ENCODE results near the gene TRABD2B.

The TRABD2B gene

GRCh38 chr1:47934243-47934805 is 62.9 kb downstream of the TRABD2B start:
- peak; percentile 25 for DNase-seq

GRCh38 chr1:47932743-47933142 is 64.4 kb downstream of the TRABD2B start:
- no peak for DNase-seq

- DNase-seq: no peak
Measured at GRCh38 chr1:47931395-47931794, 65.8 kb downstream of the TRABD2B start.

GRCh38 chr1:47930210-47930840 is 66.9 kb downstream of the TRABD2B start:
- no peak for DNase-seq

GRCh38 chr1:47927165-47927564 is 70.0 kb downstream of the TRABD2B start:
- DNase-seq: no peak

- no peak for DNase-seq
Measured at GRCh38 chr1:47926461-47926999, 70.7 kb downstream of the TRABD2B start.

GRCh38 chr1:47924270-47925048 is 72.7 kb downstream of the TRABD2B start:
- DNase-seq: no peak

GRCh38 chr1:47921935-47922415 is 75.2 kb downstream of the TRABD2B start:
- DNase-seq: no peak

GRCh38 chr1:47919113-47919833 is 77.9 kb downstream of the TRABD2B start:
- no peak for DNase-seq

GRCh38 chr1:47918257-47918867 is 78.8 kb downstream of the TRABD2B start:
- no peak for DNase-seq

GRCh38 chr1:47917687-47918086 is 79.5 kb downstream of the TRABD2B start:
- no peak for DNase-seq

GRCh38 chr1:47915677-47916353 is 81.4 kb downstream of the TRABD2B start:
- no peak for DNase-seq

GRCh38 chr1:47914952-47915676 is 82.1 kb downstream of the TRABD2B start:
- DNase-seq: no peak

- DNase-seq: no peak
Measured at GRCh38 chr1:47914218-47914938, 82.8 kb downstream of the TRABD2B start.

GRCh38 chr1:47913225-47913823 is 83.9 kb downstream of the TRABD2B start:
- no peak for DNase-seq

GRCh38 chr1:47912756-47913155 is 84.4 kb downstream of the TRABD2B start:
- no peak for DNase-seq

GRCh38 chr1:47911892-47912291 is 85.3 kb downstream of the TRABD2B start:
- no peak for DNase-seq

GRCh38 chr1:47911424-47911823 is 85.8 kb downstream of the TRABD2B start:
- DNase-seq: no peak

- no peak for DNase-seq
Measured at GRCh38 chr1:47908258-47908657, 88.9 kb downstream of the TRABD2B start.

GRCh38 chr1:47907177-47907528 is 90.0 kb downstream of the TRABD2B start:
- no peak for DNase-seq
